ENCODE data around the gene C6orf89.

Gene C6orf89

DNA sequence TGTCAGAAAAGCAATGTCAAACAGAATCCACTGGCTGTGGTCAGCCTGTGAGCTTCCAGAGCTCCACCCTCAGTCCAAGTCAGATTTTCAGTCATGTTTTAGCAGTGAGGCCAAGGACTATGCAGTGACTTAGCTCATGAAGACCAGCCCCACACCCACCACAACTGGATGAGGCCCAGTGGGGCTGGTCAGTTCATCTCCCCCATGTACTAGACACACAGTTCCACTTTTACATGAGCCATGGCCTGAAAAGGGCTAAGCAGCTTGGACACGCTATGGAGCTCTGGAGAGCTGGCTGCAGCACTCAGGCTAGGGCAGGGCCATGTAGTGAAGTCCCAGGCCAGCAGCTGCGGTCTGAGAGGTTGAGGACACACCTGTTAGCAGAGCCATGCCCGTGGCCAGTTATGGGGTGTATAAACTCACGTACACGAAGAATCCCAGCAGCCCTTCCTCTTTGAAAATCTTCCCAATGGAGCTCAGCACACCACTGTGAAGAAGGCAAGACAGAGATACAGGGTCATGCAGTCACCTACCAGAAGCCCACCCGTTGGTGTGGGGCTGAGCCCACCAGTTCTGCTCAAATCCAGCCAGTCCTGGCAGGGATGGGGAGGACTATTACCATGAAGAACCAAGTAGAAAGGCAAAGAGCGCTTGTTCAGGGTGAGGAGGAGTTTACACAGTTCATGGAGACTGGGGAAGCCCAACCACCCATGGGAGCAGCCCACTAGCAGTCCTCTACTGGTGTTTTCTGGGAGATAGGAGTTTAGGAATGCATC is 89.7 kb downstream of the C6orf89 start:
- TF ChIP-seq, protein P1, sequence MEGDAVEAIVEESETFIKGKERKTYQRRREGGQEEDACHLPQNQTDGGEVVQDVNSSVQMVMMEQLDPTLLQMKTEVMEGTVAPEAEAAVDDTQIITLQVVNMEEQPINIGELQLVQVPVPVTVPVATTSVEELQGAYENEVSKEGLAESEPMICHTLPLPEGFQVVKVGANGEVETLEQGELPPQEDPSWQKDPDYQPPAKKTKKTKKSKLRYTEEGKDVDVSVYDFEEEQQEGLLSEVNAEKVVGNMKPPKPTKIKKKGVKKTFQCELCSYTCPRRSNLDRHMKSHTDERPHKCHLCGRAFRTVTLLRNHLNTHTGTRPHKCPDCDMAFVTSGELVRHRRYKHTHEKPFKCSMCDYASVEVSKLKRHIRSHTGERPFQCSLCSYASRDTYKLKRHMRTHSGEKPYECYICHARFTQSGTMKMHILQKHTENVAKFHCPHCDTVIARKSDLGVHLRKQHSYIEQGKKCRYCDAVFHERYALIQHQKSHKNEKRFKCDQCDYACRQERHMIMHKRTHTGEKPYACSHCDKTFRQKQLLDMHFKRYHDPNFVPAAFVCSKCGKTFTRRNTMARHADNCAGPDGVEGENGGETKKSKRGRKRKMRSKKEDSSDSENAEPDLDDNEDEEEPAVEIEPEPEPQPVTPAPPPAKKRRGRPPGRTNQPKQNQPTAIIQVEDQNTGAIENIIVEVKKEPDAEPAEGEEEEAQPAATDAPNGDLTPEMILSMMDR (IDR thresholded peaks at IDR 0.05; ENCODE audit: control insufficient read depth, insufficient read depth, low read depth, low read length, missing control alignments), result no peak
- no peak for DNase-seq (ENCODE audit: low read depth)
- no peak overlapping the region for H3K4me3 ChIP-seq (ENCODE audit: control insufficient read depth, low read depth, low read length)

DNA sequence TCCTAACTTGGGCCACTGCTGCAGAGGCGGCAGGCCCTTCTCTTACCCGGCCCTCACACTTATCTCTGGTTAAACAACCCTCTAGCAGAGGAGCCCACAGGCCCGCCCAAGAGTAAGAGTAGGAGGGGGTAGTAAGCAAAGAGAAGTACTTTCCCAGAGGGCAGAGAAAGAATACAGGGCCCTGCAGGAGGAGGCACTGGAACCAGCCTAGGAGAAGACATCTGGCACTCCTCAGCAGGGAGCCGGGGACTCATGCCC is 90.2 kb downstream of the C6orf89 start:
- no peak overlapping the region for H3K4me3 ChIP-seq (ENCODE audit: control insufficient read depth, low read depth, low read length)
- DNase-seq (ENCODE audit: low read depth), result no peak
- TF ChIP-seq, protein P1 (IDR thresholded peaks at IDR 0.05; ENCODE audit: control insufficient read depth, insufficient read depth, low read depth, low read length, missing control alignments), result no peak

DNA sequence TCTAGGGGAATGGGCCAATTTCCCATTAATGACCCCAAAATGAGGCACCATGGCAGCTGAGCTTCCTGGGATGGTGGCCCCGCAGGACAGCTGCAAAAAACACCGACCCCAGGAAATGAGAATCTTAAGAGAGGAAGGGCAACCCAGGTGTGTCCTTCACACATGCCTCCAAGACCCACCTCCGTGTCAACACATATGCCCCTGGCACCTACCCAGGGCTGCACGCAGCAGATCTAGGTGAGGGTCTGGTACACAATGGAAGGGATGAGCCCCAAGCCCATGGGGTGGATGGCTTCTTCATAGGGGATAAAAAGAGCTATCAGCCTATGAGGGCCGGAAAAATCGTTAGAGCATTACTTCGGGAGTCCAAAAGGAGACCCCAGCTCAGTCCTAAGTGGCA is 90.8 kb downstream of the C6orf89 start:
- TF ChIP-seq, protein P1 (IDR thresholded peaks at IDR 0.05; ENCODE audit: control insufficient read depth, insufficient read depth, low read depth, low read length, missing control alignments), result no peak
- no peak for DNase-seq (ENCODE audit: low read depth)
- no peak overlapping the region for H3K4me3 ChIP-seq (ENCODE audit: control insufficient read depth, low read depth, low read length)

DNA sequence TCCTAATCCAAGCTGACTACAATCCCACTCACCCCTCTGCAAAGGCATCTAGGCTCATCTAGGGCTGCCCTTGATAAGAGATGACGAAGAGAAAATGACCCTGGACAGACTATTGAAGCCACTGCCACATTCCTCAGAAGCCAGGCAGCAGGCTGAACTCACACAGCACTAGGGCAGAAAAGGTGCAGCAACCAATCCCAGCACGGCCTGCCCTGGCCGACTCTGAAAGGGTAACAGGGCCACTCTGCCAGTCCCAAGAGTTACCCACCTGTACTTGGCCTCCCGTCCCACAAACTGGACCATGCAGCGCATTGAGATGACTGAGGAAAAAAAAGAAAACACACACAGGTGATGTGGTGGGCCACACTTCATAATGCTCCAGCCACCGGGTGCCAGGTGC is 91.2 kb downstream of the C6orf89 start:
- TF ChIP-seq, protein P1 (IDR thresholded peaks at IDR 0.05; ENCODE audit: control insufficient read depth, insufficient read depth, low read depth, low read length, missing control alignments), result no peak
- DNase-seq (ENCODE audit: low read depth), result no peak
- no peak overlapping the region for H3K4me3 ChIP-seq (ENCODE audit: control insufficient read depth, low read depth, low read length)

DNA sequence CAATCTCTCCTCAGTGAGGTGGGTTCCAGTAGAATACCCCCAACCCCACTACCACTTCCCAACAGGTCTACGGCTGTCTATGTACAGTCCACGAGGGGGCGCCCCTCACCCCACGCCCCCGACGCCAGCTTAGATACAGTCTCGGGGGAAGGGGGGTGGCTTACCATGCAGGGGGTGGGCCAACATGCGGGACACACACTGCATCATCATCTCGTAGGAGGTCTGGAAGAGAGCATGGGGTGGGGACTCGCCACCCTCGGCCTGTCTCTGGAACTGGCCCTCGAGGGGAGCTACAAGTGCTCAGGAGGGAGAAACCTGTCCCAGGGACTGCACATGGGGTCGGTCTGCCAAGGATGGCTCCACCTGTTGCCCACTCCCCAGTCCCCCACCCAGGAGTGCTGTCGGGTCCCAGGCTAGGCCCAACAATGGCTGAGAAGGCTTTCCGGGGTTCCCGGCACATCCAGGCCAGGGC is 91.8 kb downstream of the C6orf89 start:
- TF ChIP-seq, protein P1 (IDR thresholded peaks at IDR 0.05; ENCODE audit: control insufficient read depth, insufficient read depth, low read depth, low read length, missing control alignments), result peak; percentile 48
- no peak overlapping the region for H3K4me3 ChIP-seq (ENCODE audit: control insufficient read depth, low read depth, low read length)
- DNase-seq (ENCODE audit: low read depth), result no peak

Data from AG09309 (cell line).